ENCODE results near the gene ADGRD2.

ADGRD2 gene

GRCh38 chr9:124458441-124458840 is 8.2 kb downstream of the ADGRD2 start:
- no peak for DNase-seq

GRCh38 chr9:124462739-124463138 is 12.5 kb downstream of the ADGRD2 start:
- no peak for DNase-seq

GRCh38 chr9:124465736-124466135 is 15.5 kb downstream of the ADGRD2 start:
- no peak for DNase-seq

GRCh38 chr9:124467410-124468060 is 17.3 kb downstream of the ADGRD2 start:
- DNase-seq, result no peak

- no peak for DNase-seq
Measured at GRCh38 chr9:124468061-124468740, 17.9 kb downstream of the ADGRD2 start.

GRCh38 chr9:124469011-124469832 is 19.0 kb downstream of the ADGRD2 start:
- no peak for DNase-seq

GRCh38 chr9:124470306-124470705 is 20.1 kb downstream of the ADGRD2 start:
- no peak for DNase-seq

GRCh38 chr9:124470726-124471125 is 20.5 kb downstream of the ADGRD2 start:
- DNase-seq, result no peak

GRCh38 chr9:124471761-124472160 is 21.5 kb downstream of the ADGRD2 start:
- DNase-seq, result no peak

GRCh38 chr9:124472770-124473169 is 22.5 kb downstream of the ADGRD2 start:
- DNase-seq, result no peak

GRCh38 chr9:124473310-124473709 is 23.1 kb downstream of the ADGRD2 start:
- DNase-seq, result no peak

GRCh38 chr9:124474151-124474550 is 23.9 kb downstream of the ADGRD2 start:
- no peak for DNase-seq

- no peak for DNase-seq
Measured at GRCh38 chr9:124475158-124475867, 25.1 kb downstream of the ADGRD2 start.

- DNase-seq, result no peak
Measured at GRCh38 chr9:124475868-124476690, 25.8 kb downstream of the ADGRD2 start.

- DNase-seq, result no peak
Measured at GRCh38 chr9:124477211-124477647, 27.0 kb downstream of the ADGRD2 start.

- no peak for DNase-seq
Measured at GRCh38 chr9:124477648-124478285, 27.5 kb downstream of the ADGRD2 start.

- no peak for DNase-seq
Measured at GRCh38 chr9:124478354-124478753, 28.1 kb downstream of the ADGRD2 start.

GRCh38 chr9:124479371-124479770 is 29.1 kb downstream of the ADGRD2 start:
- no peak for DNase-seq

- DNase-seq, result no peak
Measured at GRCh38 chr9:124479947-124480620, 29.8 kb downstream of the ADGRD2 start.

GRCh38 chr9:124480621-124480981 is 30.4 kb downstream of the ADGRD2 start:
- no peak for DNase-seq

GRCh38 chr9:124481115-124481514 is 30.9 kb downstream of the ADGRD2 start:
- DNase-seq, result no peak

All from SHP77 treated with DMSO at 0.1 percent for 48 hours (cell line).